ENCODE measurements around the gene TTLL9.

DNA sequence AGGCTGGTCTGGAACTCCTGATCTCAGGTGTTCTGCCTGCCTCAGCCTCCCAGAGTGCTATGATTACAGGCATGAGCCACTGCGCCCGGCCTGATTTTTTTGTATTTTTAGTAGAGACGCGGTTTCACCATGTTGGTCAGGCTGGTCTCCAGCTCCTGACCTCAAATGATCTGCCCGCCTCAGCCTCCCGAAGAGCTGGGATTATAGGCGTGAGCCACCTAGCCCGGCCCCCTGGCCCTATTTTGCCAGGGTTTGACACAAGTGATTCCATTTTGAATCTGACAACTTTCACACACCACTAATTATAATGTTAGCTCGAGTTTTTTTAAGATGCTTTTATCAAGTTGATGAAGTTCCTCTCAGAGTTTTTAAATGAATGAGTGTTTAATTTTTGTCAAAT, 25.6 kb downstream of the TTLL9 start:
- TF ChIP-seq, protein P1, sequence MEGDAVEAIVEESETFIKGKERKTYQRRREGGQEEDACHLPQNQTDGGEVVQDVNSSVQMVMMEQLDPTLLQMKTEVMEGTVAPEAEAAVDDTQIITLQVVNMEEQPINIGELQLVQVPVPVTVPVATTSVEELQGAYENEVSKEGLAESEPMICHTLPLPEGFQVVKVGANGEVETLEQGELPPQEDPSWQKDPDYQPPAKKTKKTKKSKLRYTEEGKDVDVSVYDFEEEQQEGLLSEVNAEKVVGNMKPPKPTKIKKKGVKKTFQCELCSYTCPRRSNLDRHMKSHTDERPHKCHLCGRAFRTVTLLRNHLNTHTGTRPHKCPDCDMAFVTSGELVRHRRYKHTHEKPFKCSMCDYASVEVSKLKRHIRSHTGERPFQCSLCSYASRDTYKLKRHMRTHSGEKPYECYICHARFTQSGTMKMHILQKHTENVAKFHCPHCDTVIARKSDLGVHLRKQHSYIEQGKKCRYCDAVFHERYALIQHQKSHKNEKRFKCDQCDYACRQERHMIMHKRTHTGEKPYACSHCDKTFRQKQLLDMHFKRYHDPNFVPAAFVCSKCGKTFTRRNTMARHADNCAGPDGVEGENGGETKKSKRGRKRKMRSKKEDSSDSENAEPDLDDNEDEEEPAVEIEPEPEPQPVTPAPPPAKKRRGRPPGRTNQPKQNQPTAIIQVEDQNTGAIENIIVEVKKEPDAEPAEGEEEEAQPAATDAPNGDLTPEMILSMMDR (IDR thresholded peaks at IDR 0.05): no peak
- TF ChIP-seq POLR2A (IDR thresholded peaks at IDR 0.05): no peak

Data from prostate gland (tissue), 2 donors.